Frontal cortex (tissue), 4 donors: ENCODE measurements around the gene DACH1. TPM values are rescaled to one million over a fixed set of nuclear protein-coding genes. Genes with fewer than 3 reads are reported as not detected.

Source experiments
- DNase-seq, 2 donors: peaks; one replicate each; pipeline ENCODE4 v3.0.0; 2012; ENCODE audit warnings: low spot score in 2 of 2
- FAIRE-seq: peaks from 2 replicates; lab custom pipeline; 2012; peaks lifted over from hg19 to GRCh38; lab: Jason Lieb, UNC
- total RNA-seq: library from RNA; depleted of rRNA; stranded (reverse); fragments of >200 nt; gene quantifications from one replicate; pipeline ENCODE4 v1.2.3, GENCODE V29; 2014
- donor health status: control.
- donor health status: control.
- donor health status: control.

The DACH1 gene
- total RNA-seq, 1 donor from 2014 or later: 14.7 TPM

DNA sequence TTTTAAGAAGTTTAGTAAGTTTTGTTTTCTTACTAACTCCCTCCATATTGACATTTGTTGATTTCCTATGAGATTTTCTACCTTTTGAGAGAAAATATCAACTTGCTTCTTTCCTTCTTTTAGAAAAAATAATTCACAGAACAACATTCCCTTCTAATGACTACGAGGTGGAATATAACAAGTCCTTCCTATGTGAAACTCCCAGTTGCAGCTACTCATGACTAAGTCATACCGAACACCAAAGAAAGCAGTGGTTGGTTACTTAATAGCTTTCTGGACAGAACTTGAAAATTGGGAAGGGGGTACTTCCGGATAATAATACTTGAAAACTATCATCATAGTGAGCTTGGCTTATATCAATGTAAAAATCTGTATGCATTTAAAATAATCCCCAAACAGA lies 144.8 kb downstream of the DACH1 start:
- DNase-seq (no peak), FAIRE-seq (no peak)

DNA sequence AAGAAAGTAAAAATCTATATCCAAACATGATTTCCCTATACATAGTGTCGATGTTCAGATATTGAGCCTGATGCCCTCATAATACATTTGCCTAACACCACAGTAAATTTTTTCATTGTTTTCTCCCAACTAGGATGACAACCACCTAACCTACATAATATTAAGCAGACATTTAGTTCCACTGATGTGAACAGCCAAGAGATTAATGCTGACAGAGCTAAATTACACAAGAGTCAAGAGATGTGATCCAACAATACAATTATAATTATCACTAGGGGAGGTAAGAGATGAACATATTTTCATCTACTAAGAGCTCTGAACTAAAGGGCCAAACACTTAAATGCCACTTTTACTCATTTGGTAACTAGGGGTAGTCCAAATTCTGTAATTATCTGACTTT lies 145.9 kb downstream of the DACH1 start:
- no peak for FAIRE-seq
- no peak for DNase-seq

DNA sequence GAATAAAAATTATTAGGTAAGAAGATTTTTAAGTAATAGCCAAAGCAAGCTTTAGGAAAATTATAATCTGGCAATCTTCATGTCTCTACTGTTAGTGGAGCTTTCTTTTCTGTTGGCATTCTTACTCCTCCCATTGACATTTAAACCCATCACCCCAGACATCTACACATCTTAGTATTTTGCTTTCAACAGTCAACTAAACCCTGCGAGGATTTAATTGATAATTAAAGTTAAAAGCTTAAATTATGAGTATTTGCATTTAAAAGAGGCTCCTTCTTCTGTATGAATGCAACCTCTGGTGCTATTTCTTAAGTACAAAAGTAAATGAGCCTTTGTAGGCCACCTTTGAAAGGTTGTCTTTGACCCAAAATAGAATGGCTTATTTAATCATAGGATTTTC lies 148.1 kb downstream of the DACH1 start:
- DNase-seq (no peak), FAIRE-seq (no peak)

DNA sequence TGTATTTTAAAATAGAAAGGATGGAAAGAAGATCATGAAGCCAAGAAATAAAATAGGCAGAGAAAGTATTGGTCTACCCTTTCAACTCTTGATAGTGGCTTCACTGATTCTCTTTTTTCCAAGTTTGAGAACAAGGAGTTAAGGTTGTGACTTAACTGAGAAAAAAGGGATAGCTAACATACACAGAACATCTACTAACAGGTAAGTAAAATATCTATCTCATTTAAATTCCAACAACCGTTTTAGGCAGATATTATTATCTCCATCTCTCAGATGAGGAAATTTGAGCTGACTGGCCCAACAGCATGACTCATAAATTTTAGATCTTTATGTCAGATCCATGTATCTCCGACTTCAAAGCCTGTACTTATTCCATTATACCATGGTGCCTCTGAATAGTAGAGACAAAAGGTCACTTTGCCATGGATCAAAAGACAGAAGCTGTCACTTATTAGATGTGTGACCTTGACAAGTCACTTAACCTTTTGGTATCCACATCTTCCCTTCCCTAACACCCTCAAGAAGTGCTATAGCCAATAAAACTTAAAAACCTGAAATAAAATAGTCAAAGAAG lies 152.1 kb downstream of the DACH1 start:
- DNase-seq (no peak), FAIRE-seq (no peak)

DNA sequence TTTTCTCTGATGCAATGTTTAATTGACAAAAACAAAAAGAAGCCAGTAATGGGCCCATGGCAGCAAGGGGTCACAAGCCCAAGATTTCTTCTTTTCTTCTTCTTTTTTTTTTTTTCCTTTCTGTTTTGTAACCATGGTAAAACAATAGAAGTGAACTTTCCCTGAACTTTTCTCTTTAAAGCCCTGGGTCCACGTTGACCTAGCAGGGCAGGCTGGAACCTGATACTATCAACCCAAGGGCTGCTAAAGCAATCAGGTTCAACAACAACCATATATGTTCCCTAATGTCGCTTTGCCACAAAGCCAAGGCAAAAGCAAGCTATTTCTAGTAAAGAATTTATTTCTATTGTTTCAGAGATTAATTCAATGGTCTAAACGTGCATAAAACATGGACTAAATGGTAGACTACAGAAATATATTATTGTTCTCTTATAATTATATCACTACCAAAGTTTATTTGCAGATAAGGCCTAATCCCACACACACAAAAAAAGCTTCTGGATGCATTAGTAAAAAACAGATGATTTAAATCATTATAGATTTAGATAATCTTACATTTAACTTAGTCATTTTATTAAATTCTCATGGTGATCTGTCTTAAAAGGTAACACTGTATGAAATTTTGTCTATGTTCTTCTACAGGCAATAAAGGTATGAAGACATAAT lies 153.9 kb downstream of the DACH1 start:
- DNase-seq (no peak), FAIRE-seq (no peak)

DNA sequence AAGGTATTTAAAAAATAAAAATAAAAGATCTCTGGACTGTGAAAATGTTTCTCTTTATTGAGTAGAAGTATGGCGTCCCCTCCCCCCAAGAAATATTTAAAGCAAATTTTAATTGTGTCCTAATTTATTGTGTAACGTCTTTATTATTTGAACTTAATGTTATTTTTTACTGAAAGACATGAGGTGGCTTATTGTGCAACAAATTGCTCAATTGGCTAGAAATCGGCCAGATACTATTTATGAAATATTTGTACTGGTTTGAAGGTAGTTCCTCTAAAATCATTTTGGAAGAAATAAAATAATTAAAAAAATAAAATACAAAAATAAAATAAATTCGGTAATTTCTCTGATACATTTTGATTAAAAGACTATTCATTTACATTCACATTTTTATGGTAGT lies 162.3 kb downstream of the DACH1 start:
- FAIRE-seq (peak; percentile 26), DNase-seq (no peak)

DNA sequence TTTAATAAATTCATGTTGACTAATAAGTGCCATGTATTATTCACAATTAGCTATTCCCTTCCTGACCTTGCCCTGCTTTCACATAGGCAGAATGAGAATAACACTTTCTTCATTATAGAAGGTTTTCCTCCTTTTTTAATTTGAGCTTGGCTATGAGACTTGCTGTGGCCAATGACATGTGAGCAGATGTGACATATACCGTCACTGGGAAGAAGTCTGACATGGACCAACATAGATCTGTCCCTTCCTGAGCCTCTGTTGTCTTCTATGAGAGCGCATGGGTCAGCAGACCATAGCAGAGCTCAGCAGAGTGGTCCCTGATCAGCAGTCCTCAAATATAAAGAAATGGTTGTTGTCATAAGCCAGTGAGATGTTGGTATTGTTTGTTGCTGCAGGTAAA lies 163.9 kb downstream of the DACH1 start:
- FAIRE-seq (no peak), DNase-seq (no peak)

DNA sequence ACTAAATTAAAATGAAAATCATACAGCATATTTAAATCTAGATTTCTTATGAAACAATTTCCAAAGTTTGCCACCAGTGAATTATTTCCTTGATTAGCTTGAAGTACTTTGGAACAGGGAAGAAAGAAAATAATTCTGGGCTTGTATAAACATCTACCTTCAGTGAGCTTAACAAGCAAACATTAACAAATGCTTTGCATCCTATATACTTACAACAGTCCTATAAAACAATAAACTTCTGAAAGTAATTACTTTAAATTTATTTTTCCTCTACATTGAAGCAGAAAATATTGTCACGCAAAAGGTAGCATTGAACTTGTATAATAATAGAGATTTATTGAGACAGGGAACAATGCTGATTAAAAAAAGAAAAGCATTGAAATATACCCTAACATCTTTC lies 164.8 kb downstream of the DACH1 start:
- FAIRE-seq: no peak
- no peak for DNase-seq

DNA sequence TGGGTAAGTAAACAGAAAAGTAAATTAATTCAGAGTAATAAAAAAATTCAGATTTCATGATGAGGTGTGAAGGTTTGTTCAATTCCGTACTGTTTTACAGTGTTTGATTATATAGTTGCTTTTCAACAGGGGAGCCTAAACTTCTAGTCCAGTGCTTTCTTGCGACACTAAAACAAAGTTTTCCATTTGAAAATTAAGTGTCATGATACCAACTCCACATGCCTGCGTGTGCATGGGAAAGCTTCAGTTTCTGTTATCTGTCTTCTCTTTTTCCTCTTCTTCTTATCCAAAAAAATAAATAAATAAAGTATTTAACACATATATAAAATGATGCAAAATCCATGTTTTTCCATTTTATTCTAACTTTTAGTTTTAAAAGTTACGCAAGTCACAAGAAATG lies 165.3 kb downstream of the DACH1 start:
- FAIRE-seq: no peak
- no peak for DNase-seq

DNA sequence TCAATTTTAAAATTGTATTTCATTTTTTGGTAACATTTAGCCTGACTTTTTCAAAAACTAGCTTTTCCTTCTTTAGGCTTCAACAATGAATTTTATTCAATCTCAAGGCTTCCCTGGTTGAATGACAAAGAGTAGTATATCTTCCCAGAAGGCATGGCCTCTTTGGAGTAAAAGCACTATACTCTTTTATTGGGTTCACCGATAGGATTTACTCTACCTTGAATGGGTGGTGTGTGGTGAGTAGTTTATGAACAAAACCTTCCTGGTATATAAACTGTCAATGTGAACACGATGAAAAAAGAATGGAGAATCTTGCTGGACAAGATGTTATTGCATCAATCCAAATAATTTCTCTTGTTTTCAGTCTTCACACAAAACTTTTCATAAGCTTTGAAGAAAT lies 167.7 kb downstream of the DACH1 start:
- DNase-seq: no peak
- no peak for FAIRE-seq

DNA sequence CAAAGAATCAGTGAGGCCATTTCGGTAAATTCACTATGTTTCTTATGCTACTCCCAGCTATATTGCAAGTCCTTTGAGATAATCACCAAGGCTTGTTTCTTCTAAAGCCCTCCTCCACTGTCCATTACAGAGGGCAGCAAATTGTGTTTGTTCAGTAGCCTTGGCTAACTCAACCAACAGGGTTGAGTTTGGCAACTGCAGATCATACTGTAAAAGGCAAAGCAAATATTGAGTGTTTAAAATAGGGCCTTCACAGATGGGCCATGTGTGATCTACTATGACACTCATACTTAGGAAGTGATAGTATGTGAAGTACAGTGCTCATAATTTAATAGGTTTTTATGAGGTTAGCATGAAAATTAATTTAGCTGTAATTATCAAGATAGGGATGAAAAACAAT lies 171.3 kb downstream of the DACH1 start:
- DNase-seq (no peak), FAIRE-seq (no peak)

DNA sequence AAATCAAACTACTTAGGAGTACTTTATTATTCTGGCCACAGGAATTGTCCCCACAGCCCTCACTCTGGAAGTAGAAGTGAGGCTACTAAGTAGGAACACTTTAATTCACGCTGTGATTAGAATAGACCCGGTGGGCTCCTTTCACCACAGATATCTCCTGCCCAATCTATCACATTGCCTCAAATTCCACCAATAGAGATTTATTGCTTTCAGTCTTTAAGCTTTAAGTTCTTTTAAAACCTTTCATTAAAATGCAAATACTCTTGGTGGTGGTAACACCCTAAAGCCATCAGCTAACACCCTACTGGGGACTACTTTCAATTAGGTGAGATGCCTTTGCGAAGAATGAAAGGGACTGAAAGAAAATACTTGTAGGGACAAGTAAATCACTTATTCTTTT lies 181.9 kb downstream of the DACH1 start:
- DNase-seq (no peak), FAIRE-seq (no peak)

DNA sequence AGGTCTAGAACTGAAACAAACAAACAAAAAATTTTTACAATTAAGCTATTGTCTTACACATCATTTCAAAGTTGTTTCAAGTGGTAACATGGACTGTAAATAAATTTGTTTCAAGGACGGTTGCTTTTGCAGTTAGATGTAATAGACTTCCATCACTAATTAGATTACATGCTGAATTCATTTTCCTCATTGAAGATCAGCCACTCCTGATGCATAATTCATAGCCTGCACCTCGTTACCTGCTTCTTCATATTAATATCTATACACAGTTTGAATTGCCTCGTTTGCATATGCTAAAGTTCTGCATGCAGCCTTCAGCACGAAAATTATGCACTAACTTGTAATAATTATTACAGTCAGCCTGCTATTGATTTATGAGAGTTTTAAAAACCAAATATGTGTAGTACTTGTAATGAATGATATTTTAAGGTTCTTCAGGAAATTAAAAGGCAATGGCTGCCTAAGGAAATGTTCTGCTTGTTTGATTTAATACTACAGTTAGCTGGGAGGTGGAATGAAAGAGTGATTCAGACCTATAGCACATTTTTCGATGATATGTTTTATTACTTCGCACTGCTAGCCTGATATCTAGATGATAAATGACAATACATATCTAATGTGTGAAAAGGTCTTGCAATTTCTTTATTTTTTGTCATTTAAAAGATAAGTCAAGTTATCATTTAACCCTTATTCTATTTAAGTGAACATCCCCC lies 184.9 kb downstream of the DACH1 start:
- DNase-seq: no peak
- FAIRE-seq: no peak

DNA sequence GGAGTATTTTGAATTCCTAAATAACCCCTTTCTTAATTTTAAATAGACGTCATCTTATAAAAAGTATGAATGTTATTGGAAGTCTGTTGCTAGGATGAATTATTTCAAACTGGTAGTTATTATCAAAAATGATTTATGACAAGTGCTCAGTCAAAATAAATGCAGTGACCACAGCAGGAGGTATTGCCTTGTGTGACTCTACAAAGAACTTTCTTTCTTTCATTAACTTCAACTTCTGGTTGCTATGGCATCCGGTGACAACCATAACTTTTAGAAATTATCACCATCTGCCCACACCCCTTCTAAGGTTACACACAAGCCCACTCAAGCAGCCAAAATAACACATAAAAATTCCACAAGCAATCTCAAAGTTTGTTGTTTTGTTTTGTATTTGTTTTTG lies 189.9 kb downstream of the DACH1 start:
- FAIRE-seq: no peak
- DNase-seq: no peak

DNA sequence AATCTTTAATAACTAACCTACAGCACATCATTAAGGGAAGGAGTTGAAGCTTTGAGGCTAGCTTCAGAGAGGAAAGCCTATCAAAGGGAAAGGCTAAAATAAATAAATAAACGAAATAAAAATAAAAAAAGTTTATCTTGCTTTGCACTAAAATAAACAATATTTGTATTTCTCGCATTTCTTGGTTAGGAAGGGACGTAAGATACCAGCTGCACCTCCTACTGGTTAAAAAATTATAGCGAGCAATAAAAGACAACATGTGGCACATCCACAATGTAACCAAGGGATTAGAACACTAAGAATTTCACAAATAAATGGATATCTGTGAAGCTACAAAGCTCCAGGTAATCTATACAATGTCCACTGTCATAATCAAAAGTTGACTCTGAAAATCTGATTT lies 194.5 kb downstream of the DACH1 start:
- FAIRE-seq: no peak
- DNase-seq: no peak

DNA sequence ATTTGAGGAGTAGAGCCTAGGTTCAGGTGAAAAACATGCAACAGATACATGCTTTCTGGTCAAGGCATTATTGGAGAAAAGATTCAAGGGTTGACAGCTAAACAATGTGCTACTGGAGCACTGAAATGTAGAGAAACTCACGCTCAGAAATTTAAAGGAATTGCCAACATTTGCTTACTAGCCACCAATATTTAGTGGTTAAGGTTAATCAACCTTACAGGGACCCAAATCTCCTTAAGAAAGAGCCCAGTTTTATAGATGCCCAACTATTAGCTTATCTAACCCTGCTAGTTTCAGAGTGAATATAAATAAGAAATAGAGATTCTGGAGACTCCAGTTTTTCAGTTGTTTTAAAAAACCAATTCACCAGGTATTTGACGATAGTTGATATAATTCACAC lies 203.6 kb downstream of the DACH1 start:
- DNase-seq: no peak
- no peak for FAIRE-seq

DNA sequence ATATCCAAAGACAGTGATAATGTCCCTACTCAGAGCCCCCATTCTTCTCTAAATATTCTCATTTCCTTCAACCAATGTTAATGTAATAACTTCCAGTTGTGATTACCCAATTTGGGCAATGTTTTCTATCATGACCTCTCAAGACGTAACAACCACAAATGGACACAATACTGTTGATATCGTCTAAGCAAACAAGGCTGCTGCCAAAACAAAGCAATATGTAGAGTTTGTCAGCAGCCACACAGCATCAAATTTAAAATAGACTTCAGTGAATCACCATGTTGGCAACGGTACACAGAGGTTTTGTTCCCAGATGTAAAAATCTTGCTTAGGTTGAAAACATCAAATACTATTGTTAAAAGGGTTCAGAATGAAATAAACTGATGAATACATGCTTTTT lies 205.1 kb downstream of the DACH1 start:
- FAIRE-seq (no peak), DNase-seq (no peak)

DNA sequence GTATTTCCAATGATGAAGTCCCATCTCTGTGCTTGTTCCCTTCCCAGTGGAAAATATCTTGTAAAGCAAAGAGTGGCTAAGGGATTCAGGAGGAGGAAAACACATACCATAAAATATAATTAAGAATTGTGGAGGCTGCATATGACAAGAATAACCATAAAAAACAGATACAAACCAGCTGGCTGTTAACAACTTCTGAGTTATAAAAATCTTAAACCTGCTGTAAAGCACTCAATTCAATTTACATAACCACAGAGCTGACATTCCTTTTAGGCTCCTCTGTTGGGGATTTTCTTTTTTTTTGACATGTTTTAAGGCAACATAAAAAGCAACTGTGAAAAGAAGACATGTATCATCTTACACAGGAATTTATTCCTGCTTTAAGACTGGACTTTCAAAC lies 207.6 kb downstream of the DACH1 start:
- FAIRE-seq: no peak

DNA sequence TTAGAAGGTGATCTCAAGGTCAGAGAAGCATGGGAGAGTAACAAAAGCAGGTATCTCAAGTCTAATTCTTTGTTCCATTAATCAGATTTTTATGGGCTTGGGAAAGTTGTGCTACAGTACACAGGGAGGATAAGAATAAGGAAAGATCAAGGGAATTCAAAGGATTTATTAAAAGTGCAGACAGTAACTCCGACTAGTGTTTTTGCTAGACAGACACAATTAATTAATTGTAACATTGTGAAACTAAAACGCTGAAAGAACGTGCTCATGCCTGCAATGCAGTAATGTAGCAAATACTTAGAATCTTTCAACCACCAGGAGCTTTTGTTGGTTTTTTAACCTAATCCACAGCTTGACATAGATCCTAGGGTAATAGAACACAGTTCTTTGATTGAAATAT lies 221.5 kb downstream of the DACH1 start:
- FAIRE-seq (no peak), DNase-seq (no peak)

More for the DNA sequence above, 207.6 kb downstream of the DACH1 start:
- no peak for DNase-seq

DNA sequence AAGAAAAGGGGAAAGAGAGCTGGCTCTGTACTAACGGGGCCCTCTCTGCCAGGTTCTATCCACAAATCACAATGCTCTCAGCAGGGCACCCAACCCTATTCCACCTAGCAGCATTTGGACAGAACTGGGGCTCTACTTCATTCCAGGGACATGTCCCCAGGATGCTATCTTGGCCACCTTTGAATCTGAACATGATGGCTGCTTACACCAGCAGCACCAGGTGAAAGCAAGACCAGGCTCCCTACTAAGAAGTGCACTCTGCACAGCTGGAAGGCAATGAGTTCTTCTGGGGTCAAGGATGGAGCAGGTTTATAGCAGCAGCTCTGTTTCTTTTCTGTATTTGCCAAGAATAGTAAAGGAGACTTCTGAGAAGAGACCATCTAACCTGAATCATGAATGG lies 222.4 kb downstream of the DACH1 start:
- DNase-seq (no peak), FAIRE-seq (no peak)

DNA sequence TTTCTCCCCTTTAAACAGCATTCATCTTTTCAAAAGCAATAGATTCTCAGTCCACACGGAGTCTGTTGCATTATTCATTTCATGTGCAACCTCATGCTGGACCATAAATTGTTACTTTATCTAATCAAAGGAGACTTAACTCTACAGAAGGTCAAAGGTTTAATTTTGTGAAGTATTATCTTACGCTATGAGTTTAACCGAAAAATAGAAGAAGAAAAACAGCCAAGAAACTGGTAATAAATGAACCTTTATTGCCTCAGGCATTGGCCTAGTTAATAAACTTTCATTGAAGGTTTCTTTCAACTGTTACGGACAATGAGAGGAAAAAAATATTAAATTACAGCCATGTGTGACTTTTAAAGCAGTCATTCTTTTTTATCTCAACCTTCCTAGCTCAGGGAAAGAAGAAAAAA lies 223.6 kb downstream of the DACH1 start:
- DNase-seq: no peak
- FAIRE-seq: no peak

DNA sequence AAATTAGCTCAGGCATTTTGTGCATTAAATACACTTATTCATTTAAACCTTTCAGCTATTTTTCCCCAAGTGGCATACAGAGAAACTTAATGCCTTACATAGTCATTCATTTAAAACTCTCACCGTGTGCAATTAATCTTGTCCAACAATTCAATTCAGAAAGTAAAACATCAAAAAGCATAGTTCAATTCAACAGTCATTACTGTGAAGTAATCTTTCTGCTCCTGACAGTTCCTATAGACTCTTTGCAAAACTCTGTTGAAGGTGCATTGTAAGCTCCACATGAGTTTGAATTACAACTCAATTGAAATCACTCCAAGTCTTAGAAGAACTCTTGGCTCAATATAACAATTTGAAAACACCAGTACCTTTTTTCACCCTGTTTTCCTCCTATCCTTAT lies 228.3 kb downstream of the DACH1 start:
- DNase-seq (no peak), FAIRE-seq (no peak)
